Measurements from ENCODE around the gene COL4A1.

DNA sequence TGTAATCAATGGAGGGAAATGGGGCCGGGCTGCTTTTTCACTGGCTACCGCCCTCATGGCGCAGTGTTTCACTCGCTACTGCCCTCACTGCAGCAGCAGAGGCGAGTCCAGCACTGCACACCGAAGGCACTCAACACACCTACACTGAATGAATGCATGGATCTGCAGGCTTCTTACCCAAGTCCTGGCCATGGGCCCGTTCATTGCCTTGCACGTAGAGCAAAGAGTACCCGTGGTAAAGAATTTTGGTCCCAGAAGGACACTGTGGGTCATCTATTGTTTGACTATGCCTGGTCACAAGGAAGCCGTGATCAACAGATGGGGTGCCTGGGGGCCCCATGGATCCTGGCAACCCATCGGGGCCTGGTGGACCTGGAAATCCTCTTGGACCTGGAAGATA lies 144.9 kb downstream of the COL4A1 start:
- TF ChIP-seq, protein P1, sequence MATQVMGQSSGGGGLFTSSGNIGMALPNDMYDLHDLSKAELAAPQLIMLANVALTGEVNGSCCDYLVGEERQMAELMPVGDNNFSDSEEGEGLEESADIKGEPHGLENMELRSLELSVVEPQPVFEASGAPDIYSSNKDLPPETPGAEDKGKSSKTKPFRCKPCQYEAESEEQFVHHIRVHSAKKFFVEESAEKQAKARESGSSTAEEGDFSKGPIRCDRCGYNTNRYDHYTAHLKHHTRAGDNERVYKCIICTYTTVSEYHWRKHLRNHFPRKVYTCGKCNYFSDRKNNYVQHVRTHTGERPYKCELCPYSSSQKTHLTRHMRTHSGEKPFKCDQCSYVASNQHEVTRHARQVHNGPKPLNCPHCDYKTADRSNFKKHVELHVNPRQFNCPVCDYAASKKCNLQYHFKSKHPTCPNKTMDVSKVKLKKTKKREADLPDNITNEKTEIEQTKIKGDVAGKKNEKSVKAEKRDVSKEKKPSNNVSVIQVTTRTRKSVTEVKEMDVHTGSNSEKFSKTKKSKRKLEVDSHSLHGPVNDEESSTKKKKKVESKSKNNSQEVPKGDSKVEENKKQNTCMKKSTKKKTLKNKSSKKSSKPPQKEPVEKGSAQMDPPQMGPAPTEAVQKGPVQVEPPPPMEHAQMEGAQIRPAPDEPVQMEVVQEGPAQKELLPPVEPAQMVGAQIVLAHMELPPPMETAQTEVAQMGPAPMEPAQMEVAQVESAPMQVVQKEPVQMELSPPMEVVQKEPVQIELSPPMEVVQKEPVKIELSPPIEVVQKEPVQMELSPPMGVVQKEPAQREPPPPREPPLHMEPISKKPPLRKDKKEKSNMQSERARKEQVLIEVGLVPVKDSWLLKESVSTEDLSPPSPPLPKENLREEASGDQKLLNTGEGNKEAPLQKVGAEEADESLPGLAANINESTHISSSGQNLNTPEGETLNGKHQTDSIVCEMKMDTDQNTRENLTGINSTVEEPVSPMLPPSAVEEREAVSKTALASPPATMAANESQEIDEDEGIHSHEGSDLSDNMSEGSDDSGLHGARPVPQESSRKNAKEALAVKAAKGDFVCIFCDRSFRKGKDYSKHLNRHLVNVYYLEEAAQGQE (IDR thresholded peaks at IDR 0.05; ENCODE audit: insufficient replicate concordance, low read depth) = no peak
- TF ChIP-seq, protein P2, sequence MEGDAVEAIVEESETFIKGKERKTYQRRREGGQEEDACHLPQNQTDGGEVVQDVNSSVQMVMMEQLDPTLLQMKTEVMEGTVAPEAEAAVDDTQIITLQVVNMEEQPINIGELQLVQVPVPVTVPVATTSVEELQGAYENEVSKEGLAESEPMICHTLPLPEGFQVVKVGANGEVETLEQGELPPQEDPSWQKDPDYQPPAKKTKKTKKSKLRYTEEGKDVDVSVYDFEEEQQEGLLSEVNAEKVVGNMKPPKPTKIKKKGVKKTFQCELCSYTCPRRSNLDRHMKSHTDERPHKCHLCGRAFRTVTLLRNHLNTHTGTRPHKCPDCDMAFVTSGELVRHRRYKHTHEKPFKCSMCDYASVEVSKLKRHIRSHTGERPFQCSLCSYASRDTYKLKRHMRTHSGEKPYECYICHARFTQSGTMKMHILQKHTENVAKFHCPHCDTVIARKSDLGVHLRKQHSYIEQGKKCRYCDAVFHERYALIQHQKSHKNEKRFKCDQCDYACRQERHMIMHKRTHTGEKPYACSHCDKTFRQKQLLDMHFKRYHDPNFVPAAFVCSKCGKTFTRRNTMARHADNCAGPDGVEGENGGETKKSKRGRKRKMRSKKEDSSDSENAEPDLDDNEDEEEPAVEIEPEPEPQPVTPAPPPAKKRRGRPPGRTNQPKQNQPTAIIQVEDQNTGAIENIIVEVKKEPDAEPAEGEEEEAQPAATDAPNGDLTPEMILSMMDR (IDR thresholded peaks at IDR 0.05; ENCODE audit: insufficient read depth, low read length) = no peak
- no peak for TF ChIP-seq POLR2AphosphoS5 (IDR thresholded peaks at IDR 0.05; ENCODE audit: low read depth)
